GM12875 (cell line): Measurements from ENCODE around the gene SHLD2.
A peak's percentile ranks its signal among the peaks of the same experiment; 100 is the strongest.
"Not testable (repeated sequence)": the region's sequence is repeated elsewhere in the genome, so short reads cannot be mapped to it uniquely, and the experiment has no call there.

Experiments
- H3K4me3 ChIP-seq: one replicate; pipeline ENCODE4 v1.5.1; 2011; ENCODE audit warnings: low read depth, low read length, control low read depth
- TF ChIP-seq, protein P1 (sequence below): IDR thresholded peaks from 2 replicates; pipeline ENCODE4 v1.5.1; 2011; ENCODE audit warnings: low read depth, mild to moderate bottlenecking, control low read depth, inconsistent platforms, low read length, moderate library complexity, borderline replicate concordance; ENCODE audit not compliant: insufficient read depth

The SHLD2 gene

DNA sequence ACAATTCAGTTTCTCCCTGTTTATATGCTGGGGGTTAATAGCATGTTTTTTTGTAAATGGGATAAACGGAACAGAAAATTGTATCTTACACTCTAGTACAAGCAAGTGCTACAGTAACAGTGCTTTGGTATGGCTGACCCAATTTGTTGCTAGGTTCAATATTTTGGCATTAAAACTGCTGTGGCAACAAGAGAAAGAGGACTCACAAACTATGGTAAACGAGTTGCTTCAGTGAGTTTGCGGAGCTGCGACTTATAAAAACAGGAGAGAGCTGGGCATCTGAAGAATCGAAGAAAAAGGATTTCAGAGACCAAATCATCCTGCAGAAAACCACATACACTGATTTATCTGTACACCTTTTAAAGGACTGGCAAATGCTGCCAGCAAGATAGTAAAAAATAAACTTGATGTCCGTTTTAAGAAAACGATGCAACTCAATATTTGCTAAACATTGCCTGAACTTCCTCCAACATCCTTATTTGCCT lies 2.6 kb upstream of the SHLD2 start:
- peak overlapping the region; percentile 74 for H3K4me3 ChIP-seq
- TF ChIP-seq, protein P1, sequence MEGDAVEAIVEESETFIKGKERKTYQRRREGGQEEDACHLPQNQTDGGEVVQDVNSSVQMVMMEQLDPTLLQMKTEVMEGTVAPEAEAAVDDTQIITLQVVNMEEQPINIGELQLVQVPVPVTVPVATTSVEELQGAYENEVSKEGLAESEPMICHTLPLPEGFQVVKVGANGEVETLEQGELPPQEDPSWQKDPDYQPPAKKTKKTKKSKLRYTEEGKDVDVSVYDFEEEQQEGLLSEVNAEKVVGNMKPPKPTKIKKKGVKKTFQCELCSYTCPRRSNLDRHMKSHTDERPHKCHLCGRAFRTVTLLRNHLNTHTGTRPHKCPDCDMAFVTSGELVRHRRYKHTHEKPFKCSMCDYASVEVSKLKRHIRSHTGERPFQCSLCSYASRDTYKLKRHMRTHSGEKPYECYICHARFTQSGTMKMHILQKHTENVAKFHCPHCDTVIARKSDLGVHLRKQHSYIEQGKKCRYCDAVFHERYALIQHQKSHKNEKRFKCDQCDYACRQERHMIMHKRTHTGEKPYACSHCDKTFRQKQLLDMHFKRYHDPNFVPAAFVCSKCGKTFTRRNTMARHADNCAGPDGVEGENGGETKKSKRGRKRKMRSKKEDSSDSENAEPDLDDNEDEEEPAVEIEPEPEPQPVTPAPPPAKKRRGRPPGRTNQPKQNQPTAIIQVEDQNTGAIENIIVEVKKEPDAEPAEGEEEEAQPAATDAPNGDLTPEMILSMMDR = no peak

DNA sequence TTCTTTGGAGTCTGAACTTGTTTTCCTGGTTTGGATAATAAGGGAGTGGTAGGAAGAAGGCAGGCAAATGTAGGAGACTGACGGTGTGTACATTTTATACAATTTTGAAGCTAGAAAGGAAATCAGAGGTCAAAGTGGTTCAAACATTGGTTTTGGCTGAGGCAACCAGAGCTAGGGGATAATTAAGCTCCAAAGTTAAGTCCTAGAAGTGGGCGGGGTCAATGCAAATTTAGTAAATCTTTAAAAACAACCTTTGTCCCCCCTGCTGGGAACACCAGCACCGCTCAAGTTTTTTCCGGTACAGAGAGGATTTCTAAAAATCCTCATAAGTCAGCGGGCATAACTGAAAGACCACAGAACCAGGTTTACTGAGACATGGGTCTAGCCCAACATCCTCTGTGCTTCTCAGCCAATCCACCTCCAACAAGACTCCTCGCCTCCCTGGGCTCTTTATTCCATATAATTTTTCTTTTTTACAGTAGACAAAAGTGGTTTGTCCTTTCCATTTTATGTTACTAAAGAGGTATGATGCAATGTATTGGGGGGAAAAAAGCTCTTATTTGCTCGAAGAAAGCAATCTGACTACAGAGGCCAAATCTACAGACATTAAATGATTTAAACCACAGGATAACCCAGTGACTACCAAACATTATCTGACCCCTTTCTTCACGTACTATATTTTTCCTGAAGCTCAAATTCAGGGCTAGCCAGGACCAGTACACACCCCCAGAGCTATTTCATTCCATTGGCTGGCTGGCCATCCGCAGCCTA lies 2.0 kb upstream of the SHLD2 start:
- TF ChIP-seq, protein P1 = no peak
- peak overlapping the region; percentile 74 for H3K4me3 ChIP-seq

DNA sequence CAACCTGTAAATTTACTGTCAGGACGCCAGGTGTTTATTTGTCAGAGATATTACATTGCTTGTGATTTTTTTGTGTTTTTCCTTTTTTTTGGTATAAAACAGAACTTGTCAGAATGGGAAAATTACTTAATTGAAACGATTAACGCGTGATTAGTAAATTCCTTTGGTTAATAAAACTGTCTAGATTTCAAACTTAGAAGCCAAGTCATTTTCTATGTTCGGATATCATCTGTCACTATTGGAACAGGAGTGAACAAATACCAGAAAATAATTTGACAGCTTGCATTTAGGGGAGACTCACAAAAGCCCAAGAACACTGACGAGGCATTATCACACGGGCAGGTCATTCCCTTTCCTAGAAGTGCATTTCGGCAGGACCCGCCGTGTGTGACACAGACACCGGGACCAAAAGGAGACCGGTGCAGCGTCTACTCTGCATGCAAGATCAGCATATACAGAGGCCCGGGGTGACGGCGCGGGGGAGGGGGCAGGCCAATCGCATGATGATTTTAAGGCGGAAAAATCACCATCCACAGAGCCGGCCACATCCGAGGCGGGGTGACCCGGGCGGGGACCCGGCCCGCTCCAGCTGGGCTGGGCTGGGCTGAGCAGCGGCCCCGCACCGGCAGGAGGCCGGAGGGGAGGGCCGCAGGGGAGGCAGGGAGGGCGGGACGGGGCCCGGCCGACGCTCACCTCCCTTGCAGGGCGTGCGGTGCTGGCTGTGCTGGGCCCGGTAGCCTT lies 1.2 kb upstream of the SHLD2 start:
- TF ChIP-seq, protein P1 = no peak
- H3K4me3 ChIP-seq = peak overlapping the region; percentile 74

DNA sequence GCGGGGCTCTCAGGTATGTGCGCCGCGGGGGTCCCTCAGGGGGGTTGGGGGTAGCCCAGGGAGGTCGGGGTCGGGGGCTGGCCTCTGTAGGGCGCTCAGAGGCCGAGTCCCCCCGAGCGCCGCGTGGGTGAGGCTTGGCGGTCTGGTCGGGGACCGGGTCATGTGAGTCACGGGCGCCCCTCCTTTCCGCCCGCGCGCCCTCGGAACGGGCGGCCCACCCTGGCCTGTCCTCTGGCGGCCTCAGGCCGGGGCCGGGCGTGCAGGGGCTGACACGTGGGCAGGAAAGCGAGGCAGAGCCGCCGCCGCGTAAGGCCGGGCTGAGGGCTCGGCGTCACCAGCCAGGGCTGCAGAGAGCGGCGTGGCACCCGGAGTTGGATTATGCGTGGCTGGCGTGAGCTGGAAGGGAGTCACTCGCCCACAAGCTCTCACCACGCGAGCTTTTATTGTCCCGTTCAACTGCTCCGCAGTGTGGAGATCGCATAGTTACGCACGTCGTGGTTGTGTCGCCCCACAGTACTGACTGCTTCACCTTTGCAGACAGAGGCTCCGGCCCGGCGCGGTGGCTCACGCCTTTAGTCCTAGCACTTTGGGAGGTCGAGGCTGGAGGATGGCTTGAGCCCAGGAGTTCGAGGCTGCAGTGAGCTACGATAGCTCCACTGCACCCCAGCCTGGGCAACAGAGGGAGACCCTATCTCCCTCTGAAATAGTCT lies 385 bp downstream of the SHLD2 start:
- H3K4me3 ChIP-seq = peak overlapping the region; percentile 89
- TF ChIP-seq, protein P1 = no peak

DNA sequence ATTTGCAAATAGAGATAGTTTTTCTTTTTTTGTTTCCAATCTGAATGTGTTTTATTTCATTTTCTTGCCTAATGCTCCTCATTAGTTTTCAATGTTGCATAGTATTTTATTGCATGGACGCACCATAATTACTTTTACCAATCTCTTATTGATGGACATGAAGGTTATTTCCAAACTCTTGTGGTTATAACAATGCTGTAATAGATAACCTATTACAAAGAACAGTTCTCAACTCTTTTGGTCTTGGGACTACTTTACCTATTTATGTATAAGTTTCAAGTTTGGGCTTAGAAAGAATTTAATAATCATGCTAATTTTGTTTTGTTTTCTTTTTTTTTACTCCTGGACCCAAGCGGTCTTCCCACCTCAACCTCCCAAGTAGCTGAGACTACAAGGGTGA lies 7.0 kb downstream of the SHLD2 start:
- no peak overlapping the region for H3K4me3 ChIP-seq
- TF ChIP-seq, protein P1 = no peak

DNA sequence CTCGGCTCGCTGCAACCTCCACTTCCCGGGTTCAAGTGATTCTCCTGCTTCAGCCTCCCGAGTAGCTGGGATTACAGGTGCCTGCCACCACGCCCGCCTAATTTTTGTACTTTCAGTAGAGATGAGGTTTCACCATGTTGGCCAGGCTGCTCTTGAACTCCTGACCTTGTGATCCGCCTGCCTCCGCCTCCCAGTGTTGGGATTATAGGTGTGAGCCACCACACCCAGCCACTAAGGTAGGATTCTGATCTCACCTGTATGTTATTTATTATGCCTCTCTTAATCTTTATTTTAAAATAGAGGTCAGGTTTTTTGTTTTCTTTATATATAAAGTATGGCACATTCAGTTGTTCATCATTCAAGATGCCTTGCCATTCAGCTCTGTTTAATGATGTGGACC lies 9.7 kb downstream of the SHLD2 start:
- H3K4me3 ChIP-seq = not testable (repeated sequence)

DNA sequence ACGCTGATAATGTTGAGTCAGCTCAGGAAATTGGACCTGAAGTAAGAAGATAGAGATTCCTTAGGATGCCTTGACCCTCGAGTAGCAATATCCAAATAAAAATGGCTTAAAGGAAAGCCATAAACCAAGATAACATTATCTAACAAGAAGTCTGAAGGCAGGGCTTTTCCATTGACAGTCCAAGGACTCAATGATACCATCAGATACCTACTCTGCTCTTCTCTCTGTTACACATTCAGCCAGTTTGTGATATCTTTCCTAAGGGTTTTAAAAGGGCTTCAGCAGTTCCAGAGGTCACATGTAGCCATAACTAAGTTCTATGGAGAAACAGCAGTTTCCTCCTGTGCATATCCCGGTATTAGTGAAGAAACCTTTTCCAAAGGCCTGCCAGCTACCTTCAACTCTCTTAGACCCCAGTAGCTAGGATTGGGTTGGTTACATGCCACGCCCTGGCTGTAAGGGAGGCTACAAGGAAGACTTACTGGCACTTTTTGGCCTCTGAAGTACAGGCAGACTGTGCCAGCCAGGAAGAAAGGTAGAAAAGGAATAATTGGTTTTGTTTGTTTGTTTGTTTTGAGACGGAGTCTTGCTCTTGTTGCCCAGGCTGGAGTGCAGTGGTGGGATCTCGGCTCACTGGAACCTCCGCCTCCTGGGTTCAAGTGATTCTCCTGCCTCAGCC lies 10.6 kb downstream of the SHLD2 start:
- TF ChIP-seq, protein P1 = no peak

DNA sequence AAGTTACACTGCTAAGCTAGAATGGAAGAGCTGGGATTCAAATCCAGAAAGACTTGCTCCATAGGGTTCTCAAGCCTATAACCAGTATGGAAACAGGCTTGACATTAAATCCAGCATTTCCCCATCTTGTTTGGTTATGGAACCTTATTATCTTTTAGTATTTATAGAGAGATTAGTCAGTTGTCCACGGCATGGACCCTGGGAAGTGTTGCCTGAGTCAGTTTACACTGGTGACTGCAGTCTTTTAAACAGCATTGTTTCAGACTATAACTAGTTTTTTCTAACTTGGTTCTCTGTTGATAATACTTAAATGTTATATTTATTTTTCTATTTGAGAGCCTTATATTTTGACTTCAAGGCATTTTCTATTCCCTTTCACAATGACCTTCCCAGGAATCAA lies 23.1 kb downstream of the SHLD2 start:
- H3K4me3 ChIP-seq = not testable (repeated sequence)

More for the DNA sequence above, 10.6 kb downstream of the SHLD2 start:
- H3K4me3 ChIP-seq = no peak overlapping the region

DNA sequence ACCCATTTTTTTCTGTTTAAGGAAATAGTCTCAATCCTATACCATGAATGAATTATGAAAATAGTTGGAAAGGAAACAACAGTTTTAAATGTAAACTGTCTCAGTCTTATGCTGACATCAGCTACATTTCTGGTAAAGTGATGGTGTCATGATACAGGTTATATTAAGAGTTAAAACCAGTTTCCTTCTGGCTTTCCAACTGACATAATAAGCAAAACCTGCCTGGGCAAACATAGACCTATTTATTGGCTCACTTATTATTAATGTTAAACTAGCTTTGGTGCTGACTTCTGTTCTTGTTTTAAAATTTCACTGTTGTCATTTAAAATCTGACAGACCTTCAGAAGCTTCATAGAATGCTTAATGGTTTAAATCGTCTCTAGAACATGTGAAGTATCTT lies 24.0 kb downstream of the SHLD2 start:
- not testable (repeated sequence) for H3K4me3 ChIP-seq

DNA sequence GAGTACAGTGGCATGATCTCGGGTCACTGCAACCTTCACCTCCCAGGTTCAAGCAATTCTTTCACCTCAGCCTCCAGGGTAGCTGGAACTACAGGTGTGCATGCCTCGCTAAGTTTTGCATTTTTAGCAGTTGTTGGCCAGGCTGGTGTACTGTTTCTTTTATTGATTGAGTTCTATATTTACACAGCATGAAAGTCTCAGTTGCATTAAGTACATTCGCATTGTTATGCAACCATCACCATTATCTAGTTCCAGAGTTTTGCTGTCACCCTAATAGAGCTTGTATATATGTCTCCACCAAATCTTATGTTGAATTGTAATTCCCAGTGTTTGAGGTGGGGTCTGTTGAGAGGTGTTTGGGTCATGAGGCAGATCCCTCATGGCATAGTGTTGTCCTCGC lies 28.3 kb downstream of the SHLD2 start:
- not testable (repeated sequence) for H3K4me3 ChIP-seq

DNA sequence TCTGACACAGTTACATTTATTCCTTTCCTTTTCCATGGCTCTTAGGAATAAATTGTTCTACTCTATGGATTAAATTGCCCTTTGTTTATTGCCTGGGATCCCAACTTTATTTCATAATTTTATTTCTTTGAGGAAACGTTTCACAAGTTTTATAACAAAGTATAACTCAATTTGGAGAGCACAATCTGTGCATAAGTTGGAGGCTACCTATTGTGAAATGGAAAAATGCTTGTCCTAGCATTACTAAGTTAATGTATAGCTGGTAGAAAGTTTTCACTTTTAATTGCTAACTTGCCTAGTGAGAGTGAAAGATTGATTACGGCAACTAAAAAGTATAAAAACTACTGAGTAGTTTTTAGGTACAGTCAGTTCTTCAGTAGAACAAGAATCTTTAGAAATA lies 32.0 kb downstream of the SHLD2 start:
- not testable (repeated sequence) for H3K4me3 ChIP-seq
